ENCODE data around the gene CEP170. TPM values are rescaled to one million over a fixed set of nuclear protein-coding genes. Genes with fewer than 3 reads are reported as not detected.
"Not testable (repeated sequence)": the region's sequence is repeated elsewhere in the genome, so short reads cannot be mapped to it uniquely, and the experiment has no call there.

Gene CEP170
- total RNA-seq, 1 experiment from 2014 or later, result 29.5 TPM

DNA sequence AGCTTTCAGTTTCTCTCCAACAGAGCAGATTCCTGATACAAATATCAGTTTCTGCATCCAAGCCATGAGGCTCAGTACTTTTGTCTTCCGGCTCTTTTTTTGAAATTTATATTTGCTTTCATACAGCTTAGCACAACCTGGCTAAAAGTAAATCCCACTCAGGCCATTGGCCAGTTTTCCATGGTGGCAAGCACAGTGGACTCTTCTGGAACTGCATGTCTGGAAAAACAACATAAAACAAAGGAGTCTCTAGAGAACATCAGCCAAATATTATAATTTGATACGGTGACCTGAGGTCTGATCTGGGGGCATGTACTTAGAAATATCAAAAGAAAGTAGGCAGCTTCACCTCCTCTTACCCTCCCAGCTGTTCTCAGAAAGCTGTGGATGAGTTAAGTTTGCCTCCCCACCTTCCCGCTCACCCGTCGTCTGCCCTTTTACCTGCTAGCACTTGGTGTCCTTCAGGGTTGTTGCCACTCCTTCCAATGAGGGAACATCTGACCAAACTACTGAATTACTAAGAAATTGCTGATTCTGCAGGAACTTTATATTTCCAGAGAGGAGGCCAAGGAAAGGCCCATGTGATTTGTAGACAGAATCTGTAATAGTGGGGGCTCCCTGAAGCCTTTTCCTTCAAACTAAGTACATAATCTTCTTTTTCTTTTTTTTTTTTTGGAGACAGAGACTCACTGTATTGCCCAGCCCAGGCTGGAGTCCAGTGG, 136.3 kb downstream of the CEP170 start:
- DNase-seq (ENCODE audit: low read depth); in situ Hi-C loops (cut with HindIII; ENCODE audit: low pct_unique_long_range_greater_than_20kb, low sequenced_read_pairs): not testable (repeated sequence)

DNA sequence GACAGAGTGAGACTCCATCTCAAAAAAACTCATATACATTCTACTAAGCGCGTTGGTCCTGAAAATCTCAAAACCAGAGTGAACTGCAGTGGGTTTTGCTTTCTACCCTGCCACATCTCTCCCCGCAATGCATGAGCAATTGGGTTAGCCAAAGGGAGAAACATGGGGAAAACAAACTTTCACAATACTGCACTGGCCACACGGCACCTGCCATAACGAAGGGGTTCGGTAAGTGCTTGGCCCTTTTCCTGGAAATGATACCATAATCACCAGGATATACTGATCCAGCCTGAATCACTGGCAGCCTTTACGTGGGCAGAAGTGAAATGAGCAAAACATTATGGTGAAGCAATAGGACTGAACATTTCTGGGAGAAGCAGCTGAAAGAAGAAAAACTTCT, 138.9 kb downstream of the CEP170 start:
- DNase-seq (ENCODE audit: low read depth); in situ Hi-C loops (cut with HindIII; ENCODE audit: low pct_unique_long_range_greater_than_20kb, low sequenced_read_pairs): not testable (repeated sequence)

DNA sequence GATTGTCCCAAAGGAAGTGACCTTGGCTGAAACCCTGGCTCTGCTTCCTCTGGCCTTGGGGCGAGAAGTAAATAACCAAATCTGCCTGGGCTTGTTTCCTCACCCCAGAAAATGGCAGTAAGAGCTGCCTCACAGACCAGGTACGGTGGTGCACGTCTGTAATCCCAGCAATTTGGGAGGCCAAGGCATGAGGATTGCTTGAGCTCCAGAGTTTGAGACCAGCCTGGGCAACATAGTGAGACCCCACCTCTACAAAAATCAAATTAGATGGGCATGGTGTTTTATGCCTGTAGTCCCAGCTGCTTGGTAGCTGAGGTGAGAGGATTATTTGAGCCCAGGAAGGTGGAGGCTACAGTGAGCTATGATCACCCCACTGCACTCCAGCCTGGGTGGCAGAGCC, 140.3 kb downstream of the CEP170 start:
- DNase-seq (ENCODE audit: low read depth); in situ Hi-C loops (cut with HindIII; ENCODE audit: low pct_unique_long_range_greater_than_20kb, low sequenced_read_pairs): not testable (repeated sequence)

DNA sequence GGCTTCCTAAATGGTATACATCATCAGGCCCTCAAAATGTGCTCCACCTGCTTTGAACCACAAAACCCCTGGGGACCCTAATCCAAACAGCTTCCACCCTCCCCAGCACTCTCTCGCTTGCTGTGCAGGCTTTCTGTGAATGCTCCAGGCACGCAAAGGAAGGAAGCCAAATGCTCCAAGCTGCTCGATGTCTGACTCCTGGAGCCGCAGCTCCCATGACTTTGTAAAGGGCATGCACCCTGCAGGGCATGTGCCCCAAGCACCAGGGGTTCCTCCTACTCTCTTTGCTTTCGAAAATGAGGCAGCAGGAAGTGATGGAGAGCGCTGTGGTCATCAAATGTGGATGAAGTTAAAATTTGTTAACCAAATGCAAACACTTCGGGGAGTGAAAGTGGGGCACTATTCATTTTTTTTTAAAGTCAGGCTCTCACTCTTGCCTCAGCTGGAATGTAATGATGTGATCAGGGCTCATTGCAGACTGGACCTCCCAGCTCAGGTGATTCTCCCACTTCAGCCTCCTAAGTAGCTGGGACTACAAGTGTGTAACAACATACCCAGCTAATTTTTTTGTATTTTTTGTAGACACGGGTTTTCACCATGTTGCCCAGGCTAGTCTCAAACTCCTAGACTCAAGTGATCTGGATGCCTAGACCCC, 140.9 kb downstream of the CEP170 start:
- DNase-seq (ENCODE audit: low read depth); in situ Hi-C loops (cut with HindIII; ENCODE audit: low pct_unique_long_range_greater_than_20kb, low sequenced_read_pairs): not testable (repeated sequence)

DNA sequence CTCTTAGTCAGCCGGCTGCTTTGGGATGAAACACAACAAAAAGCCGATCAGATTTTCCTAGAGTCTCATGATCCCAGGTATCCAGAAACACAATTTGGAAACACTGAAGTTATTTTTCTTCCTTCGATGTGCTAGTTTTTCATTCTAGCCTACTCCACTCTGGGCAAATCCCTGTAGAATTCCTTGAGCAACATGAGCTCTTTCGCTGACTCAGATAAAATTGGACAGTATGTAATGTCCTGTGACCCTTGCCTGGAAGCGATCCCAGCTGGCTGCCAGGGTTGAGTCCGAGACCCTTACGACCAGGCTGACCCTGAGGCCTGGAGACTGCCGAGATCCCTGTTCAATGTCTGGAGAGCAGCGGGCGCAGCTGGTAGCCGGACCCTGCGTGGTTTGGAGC, 147.9 kb downstream of the CEP170 start:
- DNase-seq (ENCODE audit: low read depth); in situ Hi-C loops (cut with HindIII; ENCODE audit: low pct_unique_long_range_greater_than_20kb, low sequenced_read_pairs): not testable (repeated sequence)

DNA sequence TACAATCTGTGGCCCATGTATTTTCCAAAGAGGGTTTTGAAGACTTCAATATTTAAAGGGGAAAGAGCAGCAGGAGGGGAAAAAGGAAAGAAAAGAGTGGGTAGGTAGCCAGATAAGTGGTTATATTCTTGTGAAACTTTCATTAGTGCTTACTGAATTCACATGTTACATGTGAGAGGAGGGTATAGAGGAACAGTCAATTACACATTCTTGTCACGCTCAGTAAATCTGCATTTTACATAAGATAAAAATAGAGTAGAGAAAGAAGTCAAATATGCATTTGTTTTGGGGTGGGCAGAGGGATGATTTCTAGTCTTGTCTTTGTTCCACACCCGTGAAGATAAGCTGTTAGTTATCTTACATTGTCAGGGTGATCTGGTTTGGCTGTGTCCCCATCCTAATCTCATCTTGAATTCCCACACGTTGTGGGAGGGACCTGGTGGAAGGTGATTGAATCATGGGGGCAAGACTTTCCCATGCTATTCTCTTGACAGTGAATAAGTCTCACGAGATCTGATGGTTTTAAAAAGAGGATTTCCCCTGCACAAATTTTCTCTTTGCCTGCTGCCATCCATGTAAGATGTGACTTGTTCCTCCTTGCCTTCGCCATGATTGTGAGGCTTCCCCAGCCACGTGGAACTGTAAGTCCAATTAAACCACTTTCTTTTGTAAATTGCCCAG, 149.3 kb downstream of the CEP170 start:
- in situ Hi-C loops (cut with HindIII; ENCODE audit: low pct_unique_long_range_greater_than_20kb, low sequenced_read_pairs); DNase-seq (ENCODE audit: low read depth): not testable (repeated sequence)

DNA sequence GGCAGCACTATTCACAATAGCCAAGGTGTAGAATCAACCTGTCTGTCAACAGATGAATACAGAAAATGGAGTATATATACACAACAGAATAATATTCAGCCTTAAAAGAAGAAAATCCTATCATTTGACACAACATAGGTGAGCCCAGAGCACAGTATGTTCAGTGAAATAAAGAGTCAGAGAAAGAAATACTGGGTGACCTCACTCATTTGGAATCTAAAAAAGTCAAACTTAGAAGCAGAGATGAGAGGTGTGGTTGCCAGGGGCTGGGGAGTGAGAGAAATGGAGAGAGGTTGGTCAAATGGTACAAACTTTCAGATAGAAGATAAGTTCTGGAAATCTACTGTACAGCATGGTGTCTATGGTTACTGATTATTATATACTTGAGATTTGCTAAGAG, 150.0 kb downstream of the CEP170 start:
- DNase-seq (ENCODE audit: low read depth); in situ Hi-C loops (cut with HindIII; ENCODE audit: low pct_unique_long_range_greater_than_20kb, low sequenced_read_pairs): not testable (repeated sequence)

DNA sequence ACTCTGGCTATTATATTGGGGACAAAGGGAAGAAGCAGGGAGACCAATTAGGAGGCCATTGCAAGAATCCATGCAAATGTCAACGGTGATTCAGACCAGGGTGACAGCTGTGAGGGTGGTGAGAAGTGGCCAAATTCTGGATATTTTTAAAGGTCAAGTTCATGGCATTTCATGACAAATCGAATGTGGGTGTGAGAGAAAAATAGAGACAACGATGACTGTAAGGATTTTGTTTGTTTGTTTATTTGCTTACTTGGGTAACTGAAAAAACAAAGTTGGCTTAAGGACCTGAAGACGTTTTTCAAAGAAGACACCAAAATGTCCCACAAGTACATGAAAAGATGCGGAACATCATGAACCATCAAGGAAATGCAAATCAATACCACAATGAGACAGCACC, 150.6 kb downstream of the CEP170 start:
- in situ Hi-C loops (cut with HindIII; ENCODE audit: low pct_unique_long_range_greater_than_20kb, low sequenced_read_pairs); DNase-seq (ENCODE audit: low read depth): not testable (repeated sequence)

DNA sequence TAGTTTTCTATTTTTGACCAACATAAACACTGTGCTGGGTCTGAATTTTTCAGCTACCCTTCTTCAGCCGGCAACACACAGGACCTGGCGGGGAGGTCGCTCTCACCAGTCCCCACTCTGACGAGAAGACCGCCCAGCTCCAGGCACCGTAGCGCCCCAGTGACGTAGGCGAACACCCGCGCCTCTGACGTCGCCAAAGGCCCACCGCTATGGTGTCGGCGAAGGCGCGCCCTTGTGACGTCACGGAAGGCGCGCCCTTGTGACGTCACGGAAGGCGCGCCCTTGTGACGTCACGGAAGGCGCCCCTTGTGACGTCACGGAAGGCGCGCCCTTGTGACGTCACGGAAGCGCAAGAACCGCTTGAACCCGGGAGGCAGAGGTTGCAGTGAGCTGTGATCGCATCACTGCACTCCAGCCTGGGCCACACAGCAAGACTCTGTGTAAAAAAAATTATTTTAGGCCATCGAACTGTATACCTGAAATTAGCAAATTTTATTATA, 153.5 kb downstream of the CEP170 start:
- peak; percentile 79 for DNase-seq (ENCODE audit: low read depth)

DNA sequence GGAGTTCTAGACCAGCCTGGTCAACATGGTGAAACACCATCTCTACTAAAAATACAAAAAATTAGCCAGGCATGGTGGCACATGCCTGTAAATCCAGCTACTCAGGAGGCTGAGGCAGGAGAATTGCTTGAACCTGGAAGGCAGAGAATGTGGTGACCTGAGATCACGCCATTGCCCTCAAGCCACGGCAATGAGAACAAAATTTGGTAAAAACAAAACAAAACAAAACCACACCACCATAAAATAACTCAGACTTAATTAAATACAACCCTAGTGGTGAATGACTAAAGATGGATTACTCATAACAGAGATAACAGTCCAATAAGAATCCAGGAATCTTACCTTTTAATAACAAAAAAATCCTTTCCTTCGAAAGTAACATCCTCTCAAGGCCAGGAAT, 167.7 kb downstream of the CEP170 start:
- DNase-seq (ENCODE audit: low read depth); in situ Hi-C loops (cut with HindIII; ENCODE audit: low pct_unique_long_range_greater_than_20kb, low sequenced_read_pairs): not testable (repeated sequence)

More for the DNA sequence above, 153.5 kb downstream of the CEP170 start:
- in situ Hi-C loops (cut with HindIII; ENCODE audit: low pct_unique_long_range_greater_than_20kb, low sequenced_read_pairs), result not testable (repeated sequence)

Other genes starting within 250 kb of the CEP170 start
- gene SDCCAG8, start 760 bp upstream of the CEP170 start, total RNA-seq (2014; rRNA removed; shearing (Covaris generic); ENCODE audit: low replicate concordance), result 14.2 and 22.2 TPM in 2 replicates